HG03354 (cell line): ENCODE data around the gene FAM193B.
"Not testable (repeated sequence)": the region's sequence is repeated elsewhere in the genome, so short reads cannot be mapped to it uniquely, and the experiment has no call there.

Experiments used
- ATAC-seq: cut with Tn5 transposase; IDR thresholded peaks from one replicate; pipeline ENCODE4 v1.9.1; 2021; ENCODE audit warnings: mild to moderate bottlenecking; ENCODE audit not compliant: unreplicated experiment, poor library complexity, severe bottlenecking

The FAM193B gene

GRCh38 chr5:177540438-177540837, 13.9 kb downstream of the FAM193B start:
- no peak for ATAC-seq

GRCh38 chr5:177539411-177539810, 15.0 kb downstream of the FAM193B start:
- no peak for ATAC-seq

GRCh38 chr5:177538876-177539275, 15.5 kb downstream of the FAM193B start:
- ATAC-seq: no peak

DNA sequence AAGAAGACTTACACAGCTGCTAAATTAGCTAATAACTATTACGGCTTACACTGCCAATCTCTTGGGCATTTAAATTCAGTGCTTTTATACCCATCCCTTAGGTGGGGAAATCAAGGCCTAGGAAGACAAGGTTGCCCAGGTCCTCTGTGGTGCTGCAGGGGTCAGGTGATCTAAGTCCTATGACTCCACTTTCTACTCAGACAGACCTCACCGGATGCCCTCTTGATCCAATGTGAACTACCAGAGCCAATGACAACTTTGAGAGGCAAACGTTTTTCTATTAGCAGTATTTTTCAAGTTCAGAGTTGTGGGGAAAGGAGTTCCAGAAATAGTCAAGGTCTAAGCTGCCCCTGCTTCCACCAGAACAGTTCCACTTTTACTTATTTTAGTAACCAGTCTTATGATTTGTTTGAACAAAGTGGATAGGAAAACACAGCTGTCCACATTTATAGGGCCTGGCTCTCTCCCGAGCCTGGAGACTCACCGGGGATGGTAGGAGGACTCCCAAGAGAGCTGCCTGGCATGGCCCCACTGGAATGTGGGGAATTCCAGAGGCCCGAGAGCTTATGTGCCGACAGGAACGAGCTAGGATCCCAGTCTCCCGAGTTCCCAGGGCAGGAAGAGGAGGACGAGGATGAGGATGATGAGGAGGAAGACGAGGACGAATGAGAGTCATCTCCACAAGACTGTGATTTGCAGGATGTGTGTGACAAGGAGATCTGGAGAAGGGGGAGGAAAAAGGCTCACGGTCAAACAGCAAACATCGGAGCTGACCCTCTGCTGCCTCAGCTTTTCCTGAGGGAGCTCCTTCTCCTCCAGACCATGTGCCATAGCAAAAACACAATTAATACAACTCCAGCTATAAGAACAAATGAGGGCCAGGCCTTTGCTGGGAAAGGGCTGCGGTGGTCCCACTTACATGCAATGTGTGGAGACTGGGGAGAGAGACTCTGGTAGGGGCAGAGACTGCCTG, 16.7 kb downstream of the FAM193B start:
- ATAC-seq: no peak

GRCh38 chr5:177536386-177536785, 18.0 kb downstream of the FAM193B start:
- ATAC-seq: no peak

- no peak for ATAC-seq
These were observed 19.2 kb downstream of the FAM193B start for GRCh38 chr5:177535125-177535524.

DNA sequence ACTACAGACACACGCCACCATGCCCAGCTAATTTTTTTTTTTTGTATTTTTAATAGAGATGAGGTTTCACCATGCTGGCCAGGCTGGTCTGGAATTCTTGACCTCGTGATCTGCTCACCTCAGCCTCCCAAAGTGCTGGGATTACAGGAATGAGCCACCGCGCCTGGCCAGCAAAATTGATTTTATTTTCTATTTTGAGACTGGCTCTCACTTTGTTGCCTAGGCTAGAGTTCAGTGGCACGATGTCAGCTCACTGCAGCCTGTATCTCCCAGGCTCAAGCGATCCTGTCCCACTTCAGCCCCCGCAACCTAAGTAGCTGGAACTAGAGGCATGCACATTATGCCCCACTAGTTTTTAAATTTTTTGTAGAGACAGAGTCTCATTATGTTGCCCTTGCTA, 19.9 kb downstream of the FAM193B start:
- not testable (repeated sequence) for ATAC-seq

- no peak for ATAC-seq
These were observed 23.0 kb downstream of the FAM193B start for GRCh38 chr5:177531209-177531940.

DNA sequence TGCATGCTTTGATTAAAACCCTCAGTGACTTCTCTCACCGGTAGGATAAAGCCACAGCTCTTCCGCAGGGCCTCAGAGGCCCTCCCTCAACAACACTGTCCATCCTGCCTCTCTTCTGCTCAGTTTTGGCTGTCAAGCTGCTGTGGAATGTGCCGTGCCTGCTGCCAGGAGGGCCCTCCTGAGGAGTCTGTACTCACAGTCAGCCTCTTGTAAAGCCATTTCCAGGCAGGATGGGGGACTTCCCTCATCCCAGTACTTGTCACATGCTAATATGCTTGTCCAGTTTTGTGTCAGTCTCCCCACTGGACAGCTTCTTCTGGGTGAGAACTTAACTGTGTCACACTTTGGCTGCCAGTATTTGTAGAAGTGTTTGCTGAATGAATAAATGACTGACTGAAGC, 23.7 kb downstream of the FAM193B start:
- no peak for ATAC-seq

DNA sequence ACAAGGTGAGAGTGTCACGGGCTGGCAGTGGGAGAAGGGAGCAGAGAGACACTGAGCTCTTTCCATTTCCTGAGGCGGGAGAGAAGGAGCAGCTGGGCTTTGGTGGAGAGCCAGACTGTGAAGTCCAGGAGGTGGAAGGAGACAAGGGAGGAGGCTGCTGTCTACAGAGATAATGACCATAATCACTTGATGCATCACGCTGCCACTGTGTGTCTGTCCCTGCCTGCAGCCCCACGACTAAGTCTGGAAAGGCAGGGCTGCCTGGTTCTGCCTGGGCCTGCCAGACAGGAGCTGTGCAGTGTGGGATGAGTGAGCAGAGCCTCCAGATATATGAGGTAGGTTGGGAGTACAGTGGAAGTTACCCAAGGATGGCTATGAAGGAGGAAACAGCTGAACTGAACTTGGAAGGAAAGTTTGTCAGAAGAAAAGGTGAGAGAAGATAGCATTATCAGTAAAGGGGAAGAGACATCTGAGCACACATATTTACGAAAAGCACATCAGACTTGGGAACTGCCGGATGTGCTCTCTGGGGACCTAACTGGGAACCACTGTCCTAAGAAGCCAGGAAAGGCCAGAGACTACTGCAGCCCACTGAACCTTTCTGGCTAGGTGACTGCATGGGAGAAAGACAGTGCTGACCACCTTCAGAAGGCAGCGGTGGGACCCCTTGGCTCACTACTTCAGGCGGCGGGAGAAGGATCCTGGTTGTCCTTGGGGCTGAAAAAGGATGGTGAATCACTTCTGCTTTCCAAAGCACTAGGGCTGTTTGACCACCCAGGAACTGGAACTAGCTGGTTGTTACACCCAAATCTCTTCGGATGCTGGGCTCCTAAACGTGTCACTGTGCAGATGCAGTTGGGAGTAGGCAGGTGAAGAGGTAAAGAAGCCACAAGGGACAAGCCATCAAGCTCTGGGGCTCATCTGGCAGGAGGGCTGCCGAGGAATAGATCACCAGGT, 24.8 kb downstream of the FAM193B start:
- no peak for ATAC-seq

DNA sequence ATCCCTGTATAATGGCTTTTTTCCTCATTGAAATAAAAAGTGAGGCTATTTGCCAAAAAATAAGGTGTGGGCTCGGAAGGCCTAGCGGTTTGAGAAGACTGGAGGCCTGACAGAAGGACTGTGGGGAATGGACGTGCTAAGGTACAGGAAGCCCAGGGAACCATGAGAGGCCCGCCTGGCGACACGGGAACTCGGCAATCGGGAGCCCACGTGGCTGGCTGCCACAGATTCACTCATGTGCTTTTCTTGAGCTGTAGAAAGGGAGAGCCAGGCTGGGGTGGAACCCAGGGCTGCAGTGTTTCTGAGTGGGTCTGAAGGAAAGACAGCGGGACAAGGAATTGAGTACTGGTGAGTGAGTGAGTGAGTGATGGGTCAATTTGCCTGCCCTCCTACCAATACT, 25.7 kb downstream of the FAM193B start:
- ATAC-seq: no peak

GRCh38 chr5:177527595-177527994, 26.8 kb downstream of the FAM193B start:
- ATAC-seq: no peak

DNA sequence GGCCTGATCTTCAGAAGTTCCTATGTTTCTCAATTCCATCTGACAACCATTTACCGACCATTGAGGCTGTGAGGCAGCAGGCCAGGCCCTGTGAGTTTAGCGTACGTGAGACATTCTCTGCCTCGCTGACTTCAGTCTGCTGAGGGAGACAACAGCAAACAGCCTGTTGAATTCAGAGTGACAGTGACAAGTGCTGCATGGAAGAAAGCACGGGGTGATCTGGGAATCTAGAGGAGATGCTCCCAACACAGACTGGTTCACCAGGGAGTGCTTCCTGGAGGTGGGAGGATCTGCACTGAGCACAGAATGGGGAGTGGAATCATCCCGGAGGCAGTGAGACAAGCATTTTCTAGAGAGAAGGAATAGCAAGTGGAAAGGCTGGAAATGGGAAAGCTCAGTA, 27.6 kb downstream of the FAM193B start:
- no peak for ATAC-seq

DNA sequence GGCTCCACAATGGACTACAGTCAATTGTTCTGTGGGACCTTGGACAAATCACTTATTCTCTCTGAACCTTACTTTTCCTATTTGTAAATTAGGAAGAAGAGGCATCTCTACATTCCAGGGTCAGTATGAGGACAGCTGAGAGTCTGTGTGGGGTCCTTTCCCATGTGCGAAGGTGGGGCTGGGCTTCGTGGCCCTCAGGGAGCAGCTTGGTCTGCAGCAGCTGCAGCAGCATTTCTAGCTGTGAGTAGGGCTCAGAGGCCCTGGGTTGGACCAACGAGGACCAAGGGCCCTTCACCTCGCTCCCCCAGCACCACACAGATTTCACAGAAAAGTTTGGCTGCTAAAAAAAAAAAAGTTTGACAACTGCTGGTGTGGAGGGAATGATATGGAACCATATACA, 28.2 kb downstream of the FAM193B start:
- ATAC-seq: no peak

- no peak for ATAC-seq
These were observed 29.3 kb downstream of the FAM193B start for GRCh38 chr5:177524941-177525655.

GRCh38 chr5:177524539-177524900, 29.8 kb downstream of the FAM193B start:
- no peak for ATAC-seq

DNA sequence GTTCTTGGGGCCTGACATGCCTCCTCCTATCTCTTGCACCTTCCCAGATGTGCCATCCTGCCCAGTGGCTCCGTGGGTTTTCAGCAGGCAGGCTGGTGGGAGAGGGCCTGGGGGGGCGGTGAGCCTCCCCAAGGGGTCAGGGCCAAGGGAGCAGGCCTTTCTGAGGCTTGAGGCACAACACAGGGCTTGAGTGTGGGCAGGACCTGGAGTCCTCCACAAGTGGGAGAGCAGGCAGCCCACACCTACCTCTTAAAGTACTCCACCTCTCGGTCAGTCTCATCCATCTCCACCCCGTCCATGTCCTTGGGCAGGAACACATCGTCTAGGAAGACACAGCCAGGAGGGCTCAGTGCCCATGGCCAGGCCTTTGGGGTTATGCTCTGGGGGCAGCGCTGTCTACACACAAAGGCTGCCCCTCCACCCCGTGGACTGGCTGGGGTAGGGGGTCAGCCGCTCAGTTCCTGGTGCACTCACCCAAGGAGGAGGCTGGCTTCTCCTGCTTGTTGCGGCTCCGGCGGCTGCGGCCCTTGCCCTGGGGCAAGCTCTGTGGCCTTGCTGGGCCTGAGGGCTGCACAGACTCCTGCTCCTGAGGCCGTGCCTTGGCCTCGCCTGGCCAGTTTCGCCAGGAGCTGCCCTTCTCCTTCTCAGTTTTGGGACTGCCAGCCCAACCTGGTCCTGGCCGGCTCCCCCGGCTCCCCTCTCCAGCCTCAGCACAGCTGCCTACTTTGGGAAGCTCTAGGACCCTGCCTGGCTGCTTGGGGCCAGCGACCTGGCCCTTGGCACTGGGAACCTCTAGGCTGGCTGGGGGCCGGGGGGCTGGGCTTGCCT, 30.4 kb downstream of the FAM193B start:
- no peak for ATAC-seq

DNA sequence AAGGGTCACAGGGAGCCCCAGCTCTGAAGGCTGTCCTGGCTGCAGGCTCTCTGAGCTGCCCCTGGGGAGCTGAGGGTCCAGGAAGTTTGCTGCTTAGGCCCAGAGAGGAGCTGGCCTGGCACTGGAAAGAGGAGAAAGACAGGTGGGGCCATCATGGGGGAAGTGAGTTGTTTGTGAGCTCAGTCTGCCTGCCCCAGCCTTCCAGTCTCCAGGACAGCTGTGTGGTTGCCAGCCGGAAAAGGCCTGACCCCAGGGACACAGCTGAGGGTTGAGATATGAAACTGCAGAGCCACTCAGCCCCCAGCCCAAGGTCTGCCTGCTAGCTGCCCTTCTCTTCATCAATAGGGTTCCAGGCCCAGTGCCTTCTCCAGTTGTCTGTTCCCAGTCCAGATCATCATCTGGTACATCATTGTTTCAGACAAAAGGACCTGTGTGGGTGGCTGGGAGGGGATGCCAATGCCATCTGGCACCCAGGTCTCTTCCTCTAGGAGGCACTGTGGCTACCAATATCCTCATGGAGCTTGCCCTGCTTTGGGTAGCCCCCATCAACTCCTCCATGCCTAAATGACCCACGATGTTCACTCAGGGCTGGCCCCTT, 33.3 kb downstream of the FAM193B start:
- no peak for ATAC-seq
